NCI-H82 treated with DMSO at 0.1 percent for 48 hours (cell line): ENCODE data around the gene DAPK1.

Experiments used
- DNase-seq: peaks from one replicate; lab custom pipeline; 2025; ENCODE audit not compliant: unreplicated experiment; lab: John Stamatoyannopoulos, UW

DAPK1 gene

GRCh38 chr9:87640385-87640795, 142.7 kb downstream of the DAPK1 start:
- DNase-seq = no peak

DNA sequence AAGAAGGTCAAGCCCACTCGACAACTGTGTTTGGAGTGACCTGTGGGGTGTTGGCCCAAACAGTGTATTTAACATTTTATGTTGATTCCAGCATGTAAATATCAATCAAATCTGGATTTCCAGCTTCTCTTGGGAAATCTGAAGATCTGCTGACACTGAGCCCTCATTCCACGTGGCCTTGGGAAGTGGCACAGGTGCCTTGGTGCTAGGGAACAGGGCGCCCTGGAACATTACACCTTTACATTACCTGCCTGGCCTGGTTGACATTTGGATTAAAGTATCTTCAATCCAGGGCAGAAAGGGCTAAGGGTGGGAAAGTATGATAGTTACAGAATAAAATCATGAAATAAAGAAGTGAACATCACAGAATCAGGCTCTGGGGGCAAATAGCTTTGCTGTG, 143.4 kb downstream of the DAPK1 start:
- no peak for DNase-seq

DNA sequence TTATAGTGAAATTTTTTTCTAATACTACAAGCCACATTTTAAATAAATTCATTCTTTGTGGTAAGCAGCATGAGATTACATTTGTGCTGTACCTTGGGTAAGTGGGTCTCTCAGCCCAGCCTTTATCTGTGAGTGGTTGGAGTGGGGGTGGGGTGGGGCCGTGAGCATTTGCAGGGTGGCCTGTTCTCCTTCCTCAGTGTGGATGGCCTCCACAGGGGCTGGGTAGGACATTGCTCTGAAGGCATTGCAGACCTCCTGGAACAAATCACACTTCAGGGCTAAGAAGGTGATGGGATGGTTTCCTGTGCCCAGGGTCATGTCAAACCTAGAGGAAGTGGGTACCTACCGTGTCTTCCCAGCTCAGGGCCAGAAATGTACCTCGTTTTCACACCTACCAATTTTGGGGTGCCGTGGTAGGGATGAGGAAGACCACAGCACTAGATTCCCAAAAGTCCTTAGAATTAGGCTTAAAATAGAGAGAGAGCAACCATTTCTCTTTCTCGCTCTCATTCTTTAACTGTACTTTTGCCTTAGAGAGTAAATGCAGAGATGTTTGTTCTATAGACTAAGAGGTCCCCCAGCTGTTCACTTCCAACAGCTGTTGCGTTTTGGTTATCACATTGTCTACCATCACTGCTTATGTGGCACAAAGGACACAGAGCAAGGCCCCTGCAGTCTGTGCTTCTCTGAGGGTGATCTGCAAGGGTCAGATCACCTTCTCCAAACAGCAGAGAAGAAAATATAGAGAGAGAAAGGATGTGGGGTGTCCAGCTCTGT, 144.9 kb downstream of the DAPK1 start:
- no peak for DNase-seq

- DNase-seq = no peak
Measured at GRCh38 chr9:87643107-87643650, 145.5 kb downstream of the DAPK1 start.

DNA sequence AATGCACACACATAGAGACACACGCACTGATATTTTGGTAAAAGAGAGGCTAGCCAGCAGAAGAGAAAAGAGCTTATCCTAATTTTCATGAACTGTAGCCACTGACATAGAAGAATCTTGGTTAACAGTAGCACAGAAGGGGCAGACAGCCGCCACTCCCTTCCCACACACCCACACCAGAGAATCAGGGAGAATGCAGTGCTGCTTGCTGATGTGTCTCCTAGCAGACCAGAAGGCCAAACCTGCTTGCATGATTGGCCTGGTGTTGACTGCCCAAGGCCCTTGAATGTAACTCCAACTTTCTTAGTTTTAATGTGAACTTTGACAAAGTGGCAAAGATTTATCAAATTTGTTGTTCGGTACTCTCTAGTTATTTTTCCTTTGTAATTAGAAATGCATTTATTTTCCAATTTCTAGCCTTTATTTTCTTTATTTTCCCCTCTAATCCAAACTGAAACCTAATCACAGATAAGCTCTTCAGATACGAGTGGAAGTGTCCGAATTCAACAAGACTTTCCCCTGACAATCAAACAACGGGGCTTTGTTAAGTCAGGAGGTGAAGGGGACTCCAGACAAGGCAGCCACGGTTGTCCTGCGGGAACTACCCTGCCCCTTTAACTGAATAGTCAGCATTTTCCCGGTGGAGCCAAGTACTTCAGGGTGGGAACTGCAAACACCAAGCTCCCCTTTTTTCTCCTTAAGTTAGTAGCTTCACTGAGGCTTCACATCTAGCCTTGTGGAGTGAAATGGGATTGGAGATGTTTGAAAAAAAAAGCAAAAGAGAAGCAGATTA, 146.3 kb downstream of the DAPK1 start:
- no peak for DNase-seq

- DNase-seq = no peak
Measured at GRCh38 chr9:87644659-87645058, 147.0 kb downstream of the DAPK1 start.

DNA sequence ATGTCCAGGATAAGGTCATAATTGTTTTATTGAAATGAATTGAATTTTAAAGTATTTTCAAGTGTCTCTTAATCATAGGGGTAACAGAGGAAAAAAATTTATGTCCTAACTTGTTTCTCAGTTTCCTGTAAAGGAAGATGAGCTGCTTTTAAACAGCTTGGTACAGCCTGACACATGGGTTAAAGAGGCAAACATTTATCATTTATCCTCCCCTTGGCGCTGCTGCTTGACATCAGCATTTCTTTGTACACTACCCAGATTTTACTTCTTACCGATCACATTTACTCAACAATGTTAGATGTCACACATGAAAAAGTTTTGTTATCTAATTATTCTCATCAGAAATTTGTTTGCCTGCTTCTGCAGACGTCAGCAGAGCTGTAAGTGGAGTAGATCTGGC, 148.9 kb downstream of the DAPK1 start:
- no peak for DNase-seq

DNA sequence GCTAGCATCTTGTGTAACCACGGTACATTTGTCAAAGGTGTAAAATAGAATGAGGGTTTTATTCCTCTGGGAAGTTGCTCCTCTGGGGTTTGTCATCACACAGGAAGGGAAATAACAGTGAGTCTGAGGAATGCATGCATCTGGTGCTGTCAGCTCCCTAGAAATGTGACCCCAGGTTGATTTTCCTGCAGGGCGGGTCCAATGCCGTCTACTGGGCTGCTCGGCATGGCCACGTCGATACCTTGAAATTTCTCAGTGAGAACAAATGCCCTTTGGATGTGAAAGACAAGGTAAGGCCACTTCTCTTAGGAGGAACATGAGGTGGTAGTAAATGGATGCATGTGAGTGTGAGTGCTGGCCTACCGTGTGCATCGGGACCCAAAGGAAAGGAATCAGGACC, 149.4 kb downstream of the DAPK1 start:
- DNase-seq = no peak

DNA sequence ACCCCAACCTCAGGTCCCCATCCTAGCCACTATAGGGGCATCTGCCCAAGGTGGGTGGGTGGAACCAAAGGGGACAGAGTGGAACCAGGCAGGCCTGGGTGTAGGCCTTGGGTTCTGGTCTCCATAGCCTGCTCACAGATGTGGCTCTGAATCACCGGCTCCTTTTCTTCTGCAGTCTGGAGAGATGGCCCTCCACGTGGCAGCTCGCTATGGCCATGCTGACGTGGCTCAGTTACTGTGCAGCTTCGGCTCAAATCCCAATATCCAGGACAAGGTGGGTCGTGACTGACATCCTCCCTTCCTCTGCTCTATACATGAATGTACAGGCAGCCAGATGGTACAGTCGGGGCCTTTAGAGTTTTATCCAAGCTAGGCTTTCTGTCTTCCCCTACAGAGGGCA, 150.9 kb downstream of the DAPK1 start:
- no peak for DNase-seq

GRCh38 chr9:87650611-87651295, 153.1 kb downstream of the DAPK1 start:
- no peak for DNase-seq

- no peak for DNase-seq
Measured at GRCh38 chr9:87651431-87651830, 153.8 kb downstream of the DAPK1 start.

GRCh38 chr9:87653941-87654340, 156.3 kb downstream of the DAPK1 start:
- no peak for DNase-seq

DNA sequence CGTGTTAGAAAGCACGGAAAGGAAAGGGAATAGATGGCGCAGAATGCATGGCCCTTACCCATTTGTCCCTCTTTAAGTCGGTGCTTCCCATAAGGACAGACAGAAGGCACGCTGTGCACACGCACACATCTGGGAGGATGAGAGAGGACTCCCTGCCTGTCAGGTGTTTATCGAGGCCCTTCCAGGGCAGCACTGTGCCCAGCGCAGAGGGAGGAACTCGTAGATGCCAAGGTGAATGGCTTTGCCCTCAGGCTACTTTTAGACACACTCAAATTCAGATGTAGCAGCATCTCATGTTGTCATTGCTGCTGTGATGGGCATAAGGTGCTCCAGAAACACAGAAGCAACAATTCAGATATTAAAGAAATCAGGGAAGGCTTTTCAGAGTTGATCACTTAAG, 158.1 kb downstream of the DAPK1 start:
- no peak for DNase-seq

- DNase-seq = no peak
Measured at GRCh38 chr9:87656485-87656884, 158.8 kb downstream of the DAPK1 start.

DNA sequence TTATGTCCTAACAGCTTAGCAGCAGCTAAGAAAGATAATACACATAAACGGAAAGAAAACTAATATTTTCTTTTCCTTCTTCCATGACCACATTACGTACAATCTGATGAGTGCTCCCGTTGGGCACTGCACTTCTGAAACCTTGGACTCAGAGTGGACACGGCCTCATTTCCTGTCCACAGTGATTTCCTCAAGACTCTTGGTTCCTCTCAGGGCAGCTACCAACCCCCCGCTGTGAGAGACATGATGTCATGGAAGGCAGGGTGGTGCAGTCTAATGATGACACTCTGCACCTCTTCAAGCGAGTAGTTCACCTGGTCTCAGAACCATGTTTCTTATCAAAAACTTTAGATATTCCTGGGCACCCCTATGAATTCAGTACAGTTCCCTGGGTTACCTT, 159.5 kb downstream of the DAPK1 start:
- DNase-seq = no peak

GRCh38 chr9:87657893-87658292, 160.2 kb downstream of the DAPK1 start:
- no peak for DNase-seq

- DNase-seq = no peak
Measured at GRCh38 chr9:87658511-87658910, 160.8 kb downstream of the DAPK1 start.

- DNase-seq = no peak
Measured at GRCh38 chr9:87659534-87660419, 162.1 kb downstream of the DAPK1 start.

DNA sequence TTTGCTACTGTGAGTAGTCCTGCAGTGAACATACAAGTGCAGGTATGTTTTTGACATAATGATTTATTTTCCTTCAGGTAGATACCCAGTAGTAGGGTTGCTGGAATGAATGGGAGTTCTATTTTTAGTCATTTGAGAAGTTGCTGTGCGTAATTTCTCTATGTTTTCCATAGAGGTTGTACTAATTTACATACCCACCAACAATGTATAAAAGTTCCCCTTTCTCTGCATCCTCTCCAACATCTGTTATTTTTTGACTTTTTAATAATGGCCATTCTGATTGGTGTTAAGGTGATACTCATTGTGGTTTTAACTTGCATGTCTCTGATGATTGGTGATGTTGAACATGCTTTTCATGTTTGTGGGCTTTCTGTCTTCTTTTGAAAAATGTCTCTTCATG, 163.6 kb downstream of the DAPK1 start:
- DNase-seq = no peak

DNA sequence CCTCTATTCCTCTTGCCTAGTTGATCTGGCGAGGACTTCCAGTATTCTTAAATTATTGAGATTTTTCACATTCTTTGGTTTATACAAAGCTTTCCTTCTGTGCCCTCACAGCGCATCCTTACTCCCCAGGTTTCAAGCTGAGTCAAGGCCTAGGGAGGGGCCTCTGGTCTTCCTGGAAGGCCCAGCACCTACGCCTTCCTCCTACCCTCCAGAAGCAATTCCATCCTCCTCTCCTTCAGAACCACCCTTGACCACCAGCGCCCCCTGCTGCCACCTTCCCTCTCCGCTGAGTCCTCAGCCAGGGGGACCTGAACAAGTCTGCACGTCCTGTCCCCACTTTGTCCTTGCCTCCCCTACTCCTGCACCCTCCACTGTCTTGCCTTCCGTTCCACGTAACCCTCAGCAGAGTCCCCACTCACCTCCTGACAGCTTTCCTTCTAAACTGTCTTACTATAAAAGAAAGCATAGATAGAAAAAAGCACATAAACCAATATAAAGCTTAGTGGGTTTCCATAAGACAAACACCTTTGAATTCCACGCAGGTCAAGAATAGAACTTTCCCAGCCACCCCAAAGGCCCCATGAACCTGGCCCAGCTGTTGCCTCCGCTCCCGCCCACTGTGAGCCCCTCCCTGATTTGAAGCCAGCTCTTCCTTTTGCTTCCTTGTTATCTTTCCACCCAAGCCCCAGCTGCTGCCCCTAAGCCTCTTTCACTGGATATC, 165.3 kb downstream of the DAPK1 start:
- no peak for DNase-seq
